ENCODE results near the gene MECP2. TPM values are rescaled to one million over a fixed set of nuclear protein-coding genes. Genes with fewer than 3 reads are reported as not detected.

MECP2 gene
- total and polyA plus RNA-seq, 2 of the 13 experiments (the other 11 are each of a cell fraction or from before 2014, with no cell fraction given) = 7.9 to 18.1 TPM

GRCh38 chrX:154094833-154095232 is 2.7 kb downstream of the MECP2 start:
- Histone ChIP-seq H3K9ac (ENCODE audit: insufficient read depth, low read depth, low read length) (no peak overlapping the region), H3K36me3 (replicated peaks in 1 of 2; ENCODE audit: control insufficient read depth in 1 of 2, insufficient read depth in 2 of 2, low read length in 2 of 2) (peaks cover 0 to 9% of the 10 kb centered on the region in 2 experiments; a peak in 2 of 5 replicates), H3K27me3 (ENCODE audit: control insufficient read depth in 1 of 2, insufficient read depth in 2 of 2, low read length in 2 of 2) (no peaks in the 10 kb centered on the region), H3K4me3 (replicated peaks in 1 of 3; ENCODE audit: insufficient read depth in 1 of 3, low read depth in 2 of 3, low read length in 3 of 3) (no peak overlapping the region), H3K4me1 (ENCODE audit: insufficient read depth, low read length) (peaks cover 46% of the 10 kb centered on the region), H3K79me2 (ENCODE audit: insufficient read depth, low read length) (peaks cover 63% of the 10 kb centered on the region), H3K4me2 (ENCODE audit: low read depth, low read length) (peak overlapping the region; percentile 74), H2AFZ (ENCODE audit: low read length) (no peak overlapping the region), H3K27ac (ENCODE audit: extremely low read length, insufficient read depth, low read length) (no peak overlapping the region), H3K9me3 (ENCODE audit: low read length) (no peaks in the 10 kb centered on the region), H4K20me1 (ENCODE audit: insufficient read depth, low read length) (peaks cover 28% of the 10 kb centered on the region)
- BruUV-seq (replicated peaks) = no TSS peak
- ATAC-seq (no peak), DNase-seq (ENCODE audit: low spot score) (no peak), FAIRE-seq (no peak)
- in situ Hi-C loops (cut with HindIII; ENCODE audit: extremely low pct_ligation_motif_present, low pct_unique_long_range_greater_than_20kb) = no loop called here
- ChIA-PET CTCF (ENCODE audit: low intra/inter-chr PET ratio, low total read pairs) (no interaction called here), POLR2A (no interaction called here)
- intact Hi-C loops (cut with micrococcal nuclease; ENCODE audit: unreplicated experiment) = no loop called here
- TF ChIP-seq ZNF597 (CRISPR knock-in tag; IDR thresholded peaks at IDR 0.05) = no peak
- TF ChIP-seq ZNF7 (CRISPR knock-in tag; IDR thresholded peaks at IDR 0.05) = no peak
- TF ChIP-seq REL (CRISPR knock-in tag; conservative IDR thresholded peaks at IDR 0.05) = no peak
- TF ChIP-seq CREB3 (CRISPR knock-in tag; IDR thresholded peaks at IDR 0.05) = no peak
- no peak for TF ChIP-seq SMYD3 (CRISPR knock-in tag; IDR thresholded peaks at IDR 0.05)
- TF ChIP-seq MIER3 (CRISPR knock-in tag; IDR thresholded peaks at IDR 0.05; ENCODE audit: borderline replicate concordance) = no peak
- TF ChIP-seq ZNF276 (CRISPR knock-in tag; IDR thresholded peaks at IDR 0.05; ENCODE audit: low read depth) = no peak
- TF ChIP-seq ZNF296 (CRISPR knock-in tag; conservative IDR thresholded peaks at IDR 0.05) = no peak
- TF ChIP-seq THAP8 (CRISPR knock-in tag; IDR thresholded peaks at IDR 0.05; ENCODE audit: borderline replicate concordance) = no peak
- 75% methylated on average over 6 of the region's 6 CpGs for WGBS (ENCODE audit: low lambda C conversion rate)
